Measurements from ENCODE around the gene SLC26A8. TPM values are rescaled to one million over a fixed set of nuclear protein-coding genes. Genes with fewer than 3 reads are reported as not detected.
"Not testable (repeated sequence)": the region's sequence is repeated elsewhere in the genome, so short reads cannot be mapped to it uniquely, and the experiment has no call there.

Gene SLC26A8
- total and polyA plus RNA-seq, 5 experiments from 2014 or later = not detected

DNA sequence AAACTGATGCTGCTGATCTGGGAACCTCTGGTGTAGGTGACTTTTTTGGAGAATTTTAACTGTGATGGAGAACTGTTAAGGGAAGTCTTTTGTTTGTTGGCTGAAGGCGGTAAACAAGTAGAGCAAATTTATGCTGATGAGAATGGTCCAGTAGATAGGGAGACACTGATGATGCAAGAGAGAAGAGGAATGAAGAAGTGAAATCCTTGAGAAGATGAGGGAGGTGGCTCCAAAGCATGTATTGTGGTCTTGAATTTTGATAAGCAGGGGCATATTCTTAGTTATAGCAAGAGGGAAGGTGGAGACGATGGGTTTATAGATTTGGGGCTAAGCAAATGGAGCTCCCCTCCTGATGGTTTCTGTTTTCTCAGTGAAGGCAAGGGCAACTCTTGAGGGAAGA, 25.1 kb upstream of the SLC26A8 start:
- DNase-seq = no peak
- POLR2A ChIA-PET = no interaction called here
- ATAC-seq = no peak
- peaks cover 7 to 22% (median 14%) of the 10 kb centered on the region in 4 donors for H3K4me1 Mint-ChIP-seq
- no peaks in the 10 kb centered on the region for H3K27me3 Mint-ChIP-seq
- no peaks in the 10 kb centered on the region for H3K9me3 Mint-ChIP-seq
- no peak overlapping the region for H3K27ac Mint-ChIP-seq
- peaks cover 0 to 22% (median 4%) of the 10 kb centered on the region in 3 donors for H3K36me3 Mint-ChIP-seq
- H3K4me3 Mint-ChIP-seq = no peak overlapping the region

DNA sequence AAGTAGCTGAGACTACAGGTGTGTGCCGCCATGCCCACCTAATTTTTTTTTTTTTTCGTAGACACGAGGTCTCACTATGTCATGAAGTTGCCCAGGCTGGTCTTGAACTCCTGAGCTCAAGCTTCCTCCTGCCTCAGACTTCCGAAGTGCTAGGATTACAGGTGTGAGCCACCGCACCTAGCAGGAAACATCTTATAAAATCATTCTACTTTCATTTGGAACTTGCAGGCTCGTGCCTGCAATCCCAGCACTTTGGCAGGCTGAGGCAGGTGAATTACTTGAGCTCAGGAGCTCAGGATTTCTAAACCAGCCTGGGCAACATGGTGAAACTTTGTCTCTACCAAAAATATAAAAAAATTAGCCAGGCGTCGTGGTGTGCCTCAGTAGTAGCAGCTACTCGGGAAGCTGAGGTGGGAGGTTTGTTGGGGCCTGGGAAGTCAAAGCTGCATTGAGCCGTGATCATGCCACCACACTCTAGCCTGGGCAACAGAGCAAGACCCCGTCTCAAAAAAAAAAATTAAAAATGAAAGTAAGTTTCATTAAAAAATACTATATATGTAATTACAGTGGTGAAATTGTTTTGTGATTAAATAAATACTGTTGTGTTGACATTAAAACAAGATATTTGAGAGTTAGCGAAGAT, 18.3 kb upstream of the SLC26A8 start:
- ATAC-seq = no peak
- H3K36me3 Mint-ChIP-seq = peaks cover 0 to 25% (median 0%) of the 10 kb centered on the region in 3 donors
- POLR2A ChIA-PET = no interaction called here
- H3K4me3 Mint-ChIP-seq = peak overlapping the region in 1 of 10 donors; percentile 19
- no peaks in the 10 kb centered on the region for H3K9me3 Mint-ChIP-seq
- H3K27me3 Mint-ChIP-seq = no peaks in the 10 kb centered on the region
- H3K27ac Mint-ChIP-seq = peak overlapping the region in 2 of 10 donors; percentile 6 to 9
- peaks cover 38 to 76% (median 66%) of the 10 kb centered on the region in 4 donors for H3K4me1 Mint-ChIP-seq
- no peak for DNase-seq

DNA sequence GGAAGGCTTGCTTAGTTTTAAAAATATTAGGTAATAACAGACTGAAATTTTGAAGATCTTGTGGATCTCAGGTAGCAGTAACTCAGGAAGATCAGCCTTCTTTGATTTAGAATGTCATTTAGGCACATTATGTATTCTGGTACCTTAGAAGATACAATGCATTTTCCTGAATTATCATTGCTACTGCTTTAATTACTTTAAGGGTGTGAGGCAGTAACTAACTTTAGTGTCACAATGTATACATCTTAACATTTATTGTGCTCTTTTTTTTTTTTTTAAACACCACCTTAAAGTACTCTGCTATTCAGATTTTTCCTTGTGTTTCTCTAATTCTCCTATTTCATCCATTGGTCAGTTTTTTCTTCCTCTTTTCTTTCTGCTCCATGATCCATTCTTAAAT, 16.5 kb upstream of the SLC26A8 start:
- POLR2A ChIA-PET = no interaction called here
- Mint-ChIP-seq H3K27ac (peak overlapping the region in 7 of 10 donors; percentile 7 to 73 (median 20)), H3K27me3 (no peaks in the 10 kb centered on the region), H3K36me3 (peaks cover 0 to 28% (median 0%) of the 10 kb centered on the region in 3 donors), H3K4me3 (peak overlapping the region in 2 of 10 donors; percentile 1 to 20), H3K4me1 (peaks cover 35 to 79% (median 70%) of the 10 kb centered on the region in 4 donors), H3K9me3 (no peaks in the 10 kb centered on the region)
- no peak for ATAC-seq
- DNase-seq = no peak

DNA sequence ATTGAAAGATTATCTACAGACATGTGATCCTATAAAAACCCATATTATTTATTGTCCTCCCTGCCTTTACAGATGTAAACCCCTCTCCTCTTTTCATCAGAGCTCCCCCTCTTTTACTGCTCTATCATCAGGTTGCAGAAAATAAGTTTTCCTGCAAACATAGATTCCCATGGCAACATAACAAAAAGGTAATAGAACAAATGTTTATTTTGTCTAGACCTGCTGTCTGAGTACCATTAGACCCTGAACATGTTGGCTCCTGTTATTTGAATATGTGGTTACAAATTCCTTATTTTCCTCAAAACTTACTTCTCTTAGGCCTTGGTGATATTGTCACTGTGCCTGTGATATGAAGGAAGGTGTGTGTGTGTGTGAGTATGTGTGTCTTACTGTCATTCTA, 14.7 kb upstream of the SLC26A8 start:
- Mint-ChIP-seq H3K9me3 (no peaks in the 10 kb centered on the region), H3K36me3 (peaks cover 0 to 24% (median 2%) of the 10 kb centered on the region in 3 donors), H3K4me3 (peak overlapping the region in 6 of 10 donors; percentile 18 to 57 (median 29)), H3K27ac (peak overlapping the region in 9 of 10 donors; percentile 10 to 87 (median 56)), H3K4me1 (peaks cover 37 to 80% (median 73%) of the 10 kb centered on the region in 4 donors), H3K27me3 (no peaks in the 10 kb centered on the region)
- ATAC-seq (no peak), DNase-seq (no peak)
- POLR2A ChIA-PET = interaction anchor here (1.8 kb wide), 1 partner anchor 10 kb away, joined by 4 read pairs; no protein-coding TSS in a partner anchor

DNA sequence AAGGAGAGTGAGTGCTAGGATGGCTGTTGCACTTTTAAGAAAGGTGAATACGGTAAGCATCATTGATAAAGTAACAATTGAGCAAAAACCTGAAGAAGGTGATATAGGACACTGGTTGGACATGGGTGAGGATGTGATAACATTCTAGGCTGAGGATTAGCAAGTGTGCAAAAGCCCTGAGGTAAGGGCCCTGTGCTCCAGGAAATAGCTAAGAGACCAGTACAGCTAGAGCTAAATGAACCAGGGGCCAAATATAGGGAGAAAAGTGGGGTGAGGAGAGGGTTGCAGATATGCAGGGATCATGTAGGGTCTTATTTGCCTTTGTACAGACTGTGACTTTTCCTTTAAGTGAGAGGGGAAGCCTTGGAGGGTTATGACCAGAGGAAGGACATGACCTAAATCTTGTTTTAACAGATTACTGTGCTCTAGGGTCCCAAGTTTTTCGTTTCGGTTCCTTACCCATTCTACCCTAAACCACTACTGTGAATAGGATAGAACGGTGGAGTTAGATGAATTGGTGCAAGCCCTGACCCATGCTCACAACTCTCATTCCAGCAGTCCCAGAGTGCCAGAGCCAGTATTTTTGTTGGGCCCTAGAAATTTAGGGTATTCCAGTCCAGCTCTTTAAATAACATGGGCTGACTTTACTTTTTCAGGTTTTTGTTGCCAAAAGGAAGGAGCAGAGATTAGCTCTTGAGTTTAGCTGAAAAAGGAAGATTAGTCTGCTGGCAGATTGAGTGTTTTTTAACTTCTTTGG, 13.9 kb upstream of the SLC26A8 start:
- DNase-seq (no peak), ATAC-seq (no peak)
- Mint-ChIP-seq H3K36me3 (peaks cover 0 to 23% (median 2%) of the 10 kb centered on the region in 3 donors), H3K4me3 (peak overlapping the region in 9 of 10 donors; percentile 3 to 59 (median 34)), H3K27me3 (no peaks in the 10 kb centered on the region), H3K27ac (peak overlapping the region in 9 of 10 donors; percentile 10 to 80 (median 49)), H3K4me1 (peaks cover 41 to 85% (median 80%) of the 10 kb centered on the region in 4 donors), H3K9me3 (no peaks in the 10 kb centered on the region)
- POLR2A ChIA-PET = interaction anchor here (1.2 to 1.8 kb wide), 2 partner anchors 10 to 82 kb away, joined by 3 to 4 read pairs; no protein-coding TSS in a partner anchor

DNA sequence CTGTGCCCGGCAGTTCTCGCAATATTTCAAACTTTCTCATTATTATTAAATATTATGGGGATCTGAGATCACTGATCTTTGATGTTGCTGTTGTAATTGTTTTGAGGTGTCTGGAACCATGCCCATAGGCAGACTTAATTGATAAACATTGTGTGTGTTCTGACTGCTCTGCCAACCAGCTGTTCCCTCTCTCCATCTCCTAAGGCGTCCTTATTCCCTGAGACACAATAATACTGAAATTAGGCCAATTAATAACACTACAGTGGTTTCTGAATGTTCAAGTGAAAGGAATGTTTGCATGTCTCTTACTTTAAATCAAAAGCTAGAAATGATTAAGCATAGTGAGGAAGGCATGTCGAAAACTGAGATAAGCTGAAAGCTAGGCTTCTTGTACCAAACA, 10.8 kb upstream of the SLC26A8 start:
- POLR2A ChIA-PET = no interaction called here
- no peaks in the 10 kb centered on the region for H3K27me3 Mint-ChIP-seq
- ATAC-seq (no peak), DNase-seq (no peak)
- peaks cover 42 to 83% (median 76%) of the 10 kb centered on the region in 4 donors for H3K4me1 Mint-ChIP-seq
- H3K4me3 Mint-ChIP-seq = peak overlapping the region in 9 of 10 donors; percentile 3 to 55 (median 43)
- no peaks in the 10 kb centered on the region for H3K9me3 Mint-ChIP-seq
- no peak overlapping the region for H3K27ac Mint-ChIP-seq
- H3K36me3 Mint-ChIP-seq = peaks cover 0 to 24% (median 2%) of the 10 kb centered on the region in 3 donors

DNA sequence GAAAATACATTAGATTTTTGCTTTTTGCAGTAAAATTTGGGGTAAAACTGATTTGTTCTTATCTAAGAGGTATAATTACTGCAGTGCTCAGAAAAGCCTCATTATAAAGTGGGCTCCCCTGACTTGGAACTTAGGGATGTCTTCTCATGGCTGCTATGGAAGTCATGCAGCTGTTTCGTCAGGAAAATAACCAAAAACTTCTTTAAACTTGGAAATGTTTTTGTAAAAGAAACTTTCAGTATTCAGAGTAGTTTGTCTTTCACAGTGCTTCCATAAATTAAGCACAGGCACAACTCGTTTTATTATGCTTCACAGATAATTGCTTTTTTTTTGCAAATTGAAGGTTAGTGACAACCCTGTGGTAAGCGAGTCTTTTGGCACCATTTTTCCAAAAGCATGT, 10.0 kb upstream of the SLC26A8 start:
- no peaks in the 10 kb centered on the region for H3K27me3 Mint-ChIP-seq
- H3K36me3 Mint-ChIP-seq = peaks cover 0 to 24% (median 2%) of the 10 kb centered on the region in 3 donors
- H3K9me3 Mint-ChIP-seq = no peaks in the 10 kb centered on the region
- no peak overlapping the region for H3K27ac Mint-ChIP-seq
- DNase-seq = no peak
- ATAC-seq = no peak
- POLR2A ChIA-PET = interaction anchor here (0.7 kb wide), 1 partner anchor 563 kb away, joined by 3 read pairs; no protein-coding TSS in a partner anchor
- peaks cover 39 to 81% (median 77%) of the 10 kb centered on the region in 4 donors for H3K4me1 Mint-ChIP-seq
- H3K4me3 Mint-ChIP-seq = peak overlapping the region in 5 of 10 donors; percentile 35 to 63 (median 52)

DNA sequence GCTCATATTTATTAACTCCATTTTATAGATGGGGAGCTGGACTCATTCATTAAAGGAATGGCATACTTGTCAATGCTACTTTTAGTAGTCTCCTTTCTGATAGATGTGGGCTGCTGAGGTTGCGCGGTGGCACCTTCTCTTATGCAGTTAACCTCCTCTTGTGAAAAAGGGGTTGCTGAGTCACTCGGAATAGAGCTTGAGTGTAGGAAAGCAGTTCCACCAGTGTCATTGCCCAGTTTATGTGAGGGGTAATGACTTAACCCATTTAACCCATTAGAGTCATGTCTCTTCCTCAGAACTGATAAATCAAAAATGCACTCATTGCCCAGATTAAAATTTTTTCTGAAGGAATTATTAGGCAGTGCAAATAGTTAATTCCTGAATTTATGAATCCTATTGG, 9.5 kb upstream of the SLC26A8 start:
- POLR2A ChIA-PET = interaction anchor here (0.6 to 0.7 kb wide), 2 partner anchors 125 to 563 kb away, joined by 3 read pairs; no protein-coding TSS in a partner anchor
- peaks cover 2 to 19% (median 2%) of the 10 kb centered on the region in 3 donors for H3K36me3 Mint-ChIP-seq
- peaks cover 37 to 80% (median 77%) of the 10 kb centered on the region in 4 donors for H3K4me1 Mint-ChIP-seq
- peak overlapping the region in 3 of 10 donors; percentile 18 to 50 (median 35) for H3K27ac Mint-ChIP-seq
- ATAC-seq (peak; percentile 69 to 79), DNase-seq (peak in 6 of 10 donors; percentile 14 to 43 (median 24))
- no peaks in the 10 kb centered on the region for H3K9me3 Mint-ChIP-seq
- no peaks in the 10 kb centered on the region for H3K27me3 Mint-ChIP-seq
- peak overlapping the region; percentile 23 to 79 (median 52) for H3K4me3 Mint-ChIP-seq

DNA sequence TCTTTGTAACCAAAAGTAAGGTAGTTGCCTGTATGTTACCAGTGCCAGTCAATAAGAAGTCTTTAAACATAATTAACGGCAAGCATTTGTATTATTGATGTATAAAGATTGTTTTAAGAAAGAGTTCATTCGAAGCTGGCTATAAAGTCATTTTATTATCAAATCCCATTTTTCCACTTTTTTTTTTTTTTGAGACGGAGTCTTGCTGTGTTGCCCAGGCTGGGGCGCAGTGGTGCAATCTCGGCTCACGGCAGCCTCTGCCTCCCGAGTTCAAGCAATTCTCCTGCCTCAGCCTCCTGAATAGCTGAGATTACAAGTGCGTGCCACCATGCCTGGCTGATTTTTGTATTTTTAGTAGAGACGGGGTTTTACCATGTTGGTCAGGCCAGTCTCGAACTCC, 8.7 kb upstream of the SLC26A8 start:
- H3K36me3 Mint-ChIP-seq = peaks cover 2 to 19% (median 5%) of the 10 kb centered on the region in 3 donors
- H3K9me3 Mint-ChIP-seq, ATAC-seq, POLR2A ChIA-PET, DNase-seq, H3K27me3 Mint-ChIP-seq: not testable (repeated sequence)
- H3K4me3 Mint-ChIP-seq = peak overlapping the region; percentile 0 to 63 (median 43)
- H3K27ac Mint-ChIP-seq = peak overlapping the region in 3 of 10 donors; percentile 7 to 21 (median 21)
- peaks cover 34 to 75% (median 71%) of the 10 kb centered on the region in 4 donors for H3K4me1 Mint-ChIP-seq

DNA sequence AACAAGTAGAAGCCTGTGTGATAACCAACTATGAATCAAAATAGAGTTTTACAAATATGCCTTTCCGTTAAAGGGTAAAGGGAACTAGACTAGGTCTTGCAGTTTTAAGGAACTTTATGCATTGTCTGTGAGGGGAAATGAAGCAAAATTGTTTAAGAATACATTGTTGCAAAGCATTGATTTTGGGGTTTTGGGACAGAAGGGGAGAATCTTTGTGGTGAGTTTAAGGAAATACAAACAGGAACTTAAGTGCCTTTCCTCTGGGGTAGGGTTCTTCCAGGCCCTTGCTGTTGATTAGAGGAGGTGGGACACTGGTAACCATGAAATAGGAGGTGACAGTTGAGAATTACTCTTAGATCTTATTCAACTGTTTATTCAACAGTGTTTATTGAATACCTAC, 7.8 kb upstream of the SLC26A8 start:
- Mint-ChIP-seq H3K36me3 (peaks cover 2 to 18% (median 5%) of the 10 kb centered on the region in 3 donors), H3K4me1 (peaks cover 28 to 69% (median 65%) of the 10 kb centered on the region in 4 donors), H3K27me3 (no peaks in the 10 kb centered on the region), H3K4me3 (peak overlapping the region in 9 of 10 donors; percentile 1 to 66 (median 46)), H3K27ac (peak overlapping the region in 3 of 10 donors; percentile 9 to 86 (median 63)), H3K9me3 (no peaks in the 10 kb centered on the region)
- POLR2A ChIA-PET = no interaction called here
- DNase-seq (no peak), ATAC-seq (no peak)

DNA sequence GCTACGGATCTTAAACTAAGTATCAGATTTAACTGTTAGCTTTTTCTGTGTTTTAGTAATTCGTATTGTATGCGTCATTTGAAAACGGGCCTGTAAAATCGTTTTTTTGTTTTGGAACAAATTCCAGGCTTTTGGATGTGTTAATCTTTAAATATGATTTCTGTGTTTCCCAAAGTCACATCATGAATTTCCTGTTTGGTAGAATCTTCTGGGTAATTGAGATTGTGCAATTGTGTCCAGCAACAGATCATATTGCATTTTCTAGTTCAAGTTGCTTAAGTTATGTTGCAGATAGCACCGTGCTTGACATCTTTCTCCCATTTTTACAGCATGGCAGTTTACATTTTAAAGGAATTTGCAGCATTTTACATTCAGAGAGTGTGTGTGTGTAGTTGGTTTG, 5.0 kb upstream of the SLC26A8 start:
- Mint-ChIP-seq H3K4me1 (peaks cover 25 to 54% (median 52%) of the 10 kb centered on the region in 4 donors), H3K4me3 (peak overlapping the region; percentile 85 to 97 (median 92)), H3K27ac (peak overlapping the region in 8 of 10 donors; percentile 35 to 95 (median 90)), H3K27me3 (peaks cover 9 to 16% (median 13%) of the 10 kb centered on the region in 5 donors), H3K36me3 (peaks cover 0 to 7% (median 5%) of the 10 kb centered on the region in 3 donors), H3K9me3 (no peaks in the 10 kb centered on the region)
- DNase-seq = no peak
- ATAC-seq = no peak
- POLR2A ChIA-PET = interaction anchor here (1.0 to 5.3 kb wide), 8 partner anchors 9 to 580 kb away, joined by 3 to 71 read pairs (median 16); partner anchors contain the start of genes BRPF3 and MAPK13

DNA sequence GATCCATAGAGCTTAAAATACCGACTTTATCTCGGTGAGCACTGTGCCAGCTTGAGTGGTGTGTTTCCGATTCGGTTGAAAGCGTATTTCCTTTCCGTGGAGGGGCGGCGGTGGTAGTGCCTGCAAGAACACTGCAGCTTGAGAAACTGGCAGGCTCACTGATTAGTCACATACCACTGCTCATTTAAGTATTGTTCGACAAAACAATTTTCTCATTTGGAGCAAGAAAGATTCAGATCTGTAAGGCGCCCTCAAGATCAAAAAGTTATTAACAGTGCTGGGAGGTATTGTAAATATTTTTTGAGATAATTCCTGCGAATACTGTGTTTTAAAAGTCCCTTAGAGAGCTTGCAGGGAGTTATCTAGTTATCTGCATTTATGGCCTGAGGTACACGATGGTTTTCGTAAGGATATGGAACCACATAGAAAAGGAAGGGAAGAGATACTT, 4.5 kb upstream of the SLC26A8 start:
- DNase-seq = peak; percentile 51 to 78 (median 62)
- H3K27me3 Mint-ChIP-seq = peaks cover 11 to 21% (median 16%) of the 10 kb centered on the region in 5 donors
- peak overlapping the region; percentile 35 to 96 (median 92) for H3K27ac Mint-ChIP-seq
- peaks cover 0 to 7% (median 5%) of the 10 kb centered on the region in 3 donors for H3K36me3 Mint-ChIP-seq
- peak; percentile 33 to 50 for ATAC-seq
- H3K4me3 Mint-ChIP-seq = peak overlapping the region; percentile 85 to 97 (median 92)
- peaks cover 24 to 52% (median 50%) of the 10 kb centered on the region in 4 donors for H3K4me1 Mint-ChIP-seq
- no peaks in the 10 kb centered on the region for H3K9me3 Mint-ChIP-seq
- POLR2A ChIA-PET = interaction anchor here (0.5 to 5.3 kb wide), 25 partner anchors 9 to 581 kb away, joined by 3 to 71 read pairs (median 5); partner anchors contain the start of genes BRPF3 and MAPK13

Data from naive thymus-derived CD8-positive, alpha-beta T cell (primary cell).